ENCODE results near the gene PSMG3.

DNA sequence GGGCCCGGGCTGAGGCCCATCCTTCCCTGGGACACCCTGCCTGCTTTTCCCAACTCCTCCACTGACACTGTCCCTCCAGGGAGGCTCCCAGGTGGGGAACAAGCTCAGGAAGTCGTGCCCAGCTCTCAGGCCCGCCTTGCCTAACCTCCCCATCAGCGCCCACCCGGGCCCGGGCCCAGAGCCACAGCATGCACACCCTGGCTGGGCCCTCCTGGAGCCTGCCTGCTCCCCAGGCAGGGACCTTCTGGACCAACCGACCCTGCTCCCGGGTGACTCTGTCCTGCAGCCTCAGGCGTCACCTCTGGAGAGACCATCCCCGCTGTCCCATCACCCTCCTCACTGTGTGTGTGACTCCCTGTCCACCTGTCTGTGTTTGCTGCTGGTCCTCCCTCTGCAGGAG is 12.1 kb downstream of the PSMG3 start:
- TF ChIP-seq EZH2phosphoT487 (IDR thresholded peaks at IDR 0.05) (no peak), EZH2 (IDR thresholded peaks at IDR 0.05) (no peak)
- TF ChIP-seq, protein P1, sequence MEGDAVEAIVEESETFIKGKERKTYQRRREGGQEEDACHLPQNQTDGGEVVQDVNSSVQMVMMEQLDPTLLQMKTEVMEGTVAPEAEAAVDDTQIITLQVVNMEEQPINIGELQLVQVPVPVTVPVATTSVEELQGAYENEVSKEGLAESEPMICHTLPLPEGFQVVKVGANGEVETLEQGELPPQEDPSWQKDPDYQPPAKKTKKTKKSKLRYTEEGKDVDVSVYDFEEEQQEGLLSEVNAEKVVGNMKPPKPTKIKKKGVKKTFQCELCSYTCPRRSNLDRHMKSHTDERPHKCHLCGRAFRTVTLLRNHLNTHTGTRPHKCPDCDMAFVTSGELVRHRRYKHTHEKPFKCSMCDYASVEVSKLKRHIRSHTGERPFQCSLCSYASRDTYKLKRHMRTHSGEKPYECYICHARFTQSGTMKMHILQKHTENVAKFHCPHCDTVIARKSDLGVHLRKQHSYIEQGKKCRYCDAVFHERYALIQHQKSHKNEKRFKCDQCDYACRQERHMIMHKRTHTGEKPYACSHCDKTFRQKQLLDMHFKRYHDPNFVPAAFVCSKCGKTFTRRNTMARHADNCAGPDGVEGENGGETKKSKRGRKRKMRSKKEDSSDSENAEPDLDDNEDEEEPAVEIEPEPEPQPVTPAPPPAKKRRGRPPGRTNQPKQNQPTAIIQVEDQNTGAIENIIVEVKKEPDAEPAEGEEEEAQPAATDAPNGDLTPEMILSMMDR (IDR thresholded peaks at IDR 0.05), result no peak

Data from neural progenitor cell (in vitro differentiated cells).